SK-N-SH treated with all-trans-retinoic acid at 6 μM for 48 hours (cell line): Measurements from ENCODE around the gene UNC5C.

Source experiments
- ATAC-seq: fragments of 200-7000 bp; cut with Tn5 transposase; 3 replicates; pipeline ENCODE4 v1.9.1; 2020; ENCODE audit warnings: mild to moderate bottlenecking, moderate library complexity
- ARNTL ChIP-seq: fragments of 450-650 bp; formaldehyde crosslinking; IDR thresholded peaks from 2 replicates; pipeline ENCODE4 v1.5.0; 2020; ENCODE audit warnings: low read depth, mild to moderate bottlenecking, moderate library complexity, borderline replicate concordance
- BACH2 ChIP-seq: fragments of 250-450 bp; sonication (Bioruptor Pico); IDR thresholded peaks from 2 replicates; pipeline ENCODE4 v1.9.0; 2021; ENCODE audit warnings: mild to moderate bottlenecking, borderline replicate concordance
- CSDC2 ChIP-seq: fragments of 250-450 bp; sonication (Bioruptor Pico); IDR thresholded peaks from 2 replicates; pipeline ENCODE4 v1.5.0; 2020; ENCODE audit warnings: mild to moderate bottlenecking, moderate library complexity
- ESRRG ChIP-seq: fragments of 250-450 bp; sonication (Bioruptor Pico); IDR thresholded peaks from 2 replicates; pipeline ENCODE4 v1.6.1; 2021; ENCODE audit warnings: mild to moderate bottlenecking
- GLIS3 ChIP-seq: fragments of 250-450 bp; sonication (Bioruptor Pico); IDR thresholded peaks from 2 replicates; pipeline ENCODE4 v1.5.0; 2020; ENCODE audit warnings: mild to moderate bottlenecking, moderate library complexity
- ISL1 ChIP-seq: fragments of 250-450 bp; sonication (Bioruptor Pico); IDR thresholded peaks from 2 replicates; pipeline ENCODE4 v2.1.2; 2022; ENCODE audit warnings: mild to moderate bottlenecking, moderate library complexity
- OSR1 ChIP-seq: fragments of 250-450 bp; sonication (Bioruptor Pico); IDR thresholded peaks from 2 replicates; pipeline ENCODE4 v1.8.0; 2022; ENCODE audit warnings: moderate library complexity, mild to moderate bottlenecking, inconsistent platforms
- PPARA ChIP-seq: fragments of 250-450 bp; sonication (Bioruptor Pico); IDR thresholded peaks from 2 replicates; pipeline ENCODE4 v1.5.0; 2020; ENCODE audit warnings: mild to moderate bottlenecking, borderline replicate concordance
- RARB ChIP-seq: fragments of 250-450 bp; sonication (Bioruptor Pico); IDR thresholded peaks from 2 replicates; pipeline ENCODE4 v1.8.0; 2021; ENCODE audit warnings: mild to moderate bottlenecking, moderate library complexity
- SNAI2 ChIP-seq: fragments of 250-450 bp; sonication (Bioruptor Pico); IDR thresholded peaks from 2 replicates; pipeline ENCODE4 v1.5.0; 2020; ENCODE audit warnings: mild to moderate bottlenecking, moderate library complexity
- TCF4 ChIP-seq: fragments of 250-450 bp; sonication (Bioruptor Pico); IDR thresholded peaks from 2 replicates; pipeline ENCODE4 v1.8.0; 2021; ENCODE audit warnings: mild to moderate bottlenecking, moderate library complexity, borderline replicate concordance
- TOX ChIP-seq: fragments of 250-450 bp; sonication (Bioruptor Pico); IDR thresholded peaks from 2 replicates; pipeline ENCODE4 v1.8.0; 2021; ENCODE audit warnings: mild to moderate bottlenecking, moderate library complexity, borderline replicate concordance
- ZC3H10 ChIP-seq: fragments of 250-450 bp; sonication (Bioruptor Pico); IDR thresholded peaks from 2 replicates; pipeline ENCODE4 v1.5.1; 2021; ENCODE audit warnings: mild to moderate bottlenecking, moderate library complexity
- ZFP3 ChIP-seq: fragments of 250-450 bp; sonication (Bioruptor Pico); IDR thresholded peaks from 2 replicates; pipeline ENCODE4 v1.5.0; 2020; ENCODE audit warnings: mild to moderate bottlenecking, moderate library complexity
- ZFP30 ChIP-seq: fragments of 450-650 bp; formaldehyde crosslinking; IDR thresholded peaks from 2 replicates; pipeline ENCODE4 v1.5.0; 2022; ENCODE audit warnings: mild to moderate bottlenecking, moderate library complexity
- ZNF565 ChIP-seq: fragments of 450-650 bp; formaldehyde crosslinking; conservative IDR thresholded peaks from 2 replicates; pipeline ENCODE4 v1.5.0; 2020; ENCODE audit warnings: low read depth, mild to moderate bottlenecking, moderate library complexity
- ZNF70 ChIP-seq: fragments of 450-650 bp; formaldehyde crosslinking; IDR thresholded peaks from 2 replicates; pipeline ENCODE4 v1.5.0; 2020; ENCODE audit warnings: mild to moderate bottlenecking, moderate library complexity
- ZNF8 ChIP-seq: fragments of 450-650 bp; formaldehyde crosslinking; IDR thresholded peaks from 2 replicates; pipeline ENCODE4 v1.5.0; 2020; ENCODE audit warnings: mild to moderate bottlenecking, moderate library complexity
- TF ChIP-seq, protein P1 (sequence below): fragments of 250-450 bp; sonication (Bioruptor Pico); IDR thresholded peaks from 2 replicates; pipeline ENCODE4 v1.5.1; 2020; ENCODE audit warnings: low read depth, mild to moderate bottlenecking, moderate library complexity
- TF ChIP-seq, protein P2 (sequence below): fragments of 250-450 bp; sonication (Bioruptor Pico); IDR thresholded peaks from 2 replicates; pipeline ENCODE4 v1.8.0; 2021; ENCODE audit warnings: low read depth, mild to moderate bottlenecking, moderate library complexity, borderline replicate concordance
- TF ChIP-seq, protein P3 (sequence below): fragments of 250-450 bp; sonication (Bioruptor Pico); IDR thresholded peaks from 2 replicates; pipeline ENCODE4 v1.5.0; 2020; ENCODE audit warnings: mild to moderate bottlenecking, moderate library complexity
- TF ChIP-seq, protein P4 (sequence below): fragments of 250-450 bp; sonication (Bioruptor Pico); IDR thresholded peaks from 2 replicates; pipeline ENCODE4 v1.8.0; 2020; ENCODE audit warnings: mild to moderate bottlenecking, moderate library complexity, borderline replicate concordance
- TF ChIP-seq, protein P5 (sequence below): fragments of 250-450 bp; sonication (Bioruptor Pico); IDR thresholded peaks from 2 replicates; pipeline ENCODE4 v1.5.1; 2021; ENCODE audit warnings: mild to moderate bottlenecking, moderate library complexity

UNC5C gene

DNA sequence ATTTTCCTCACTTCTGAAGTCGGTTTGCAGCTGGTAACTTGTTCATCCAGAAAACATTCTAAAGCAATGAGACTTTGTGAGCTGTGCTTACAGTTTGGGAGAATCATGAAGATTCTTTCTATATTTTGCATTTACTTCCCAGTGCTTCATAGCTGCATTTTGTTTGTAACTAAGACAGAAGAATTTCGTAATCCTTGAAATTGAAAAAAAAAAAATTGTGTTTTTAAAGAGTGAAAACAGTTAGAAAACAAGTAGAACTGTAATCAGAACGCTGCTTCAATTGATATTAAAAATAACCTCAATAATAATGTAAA lies 392.4 kb downstream of the UNC5C start (continued):
- TF ChIP-seq, protein P1, sequence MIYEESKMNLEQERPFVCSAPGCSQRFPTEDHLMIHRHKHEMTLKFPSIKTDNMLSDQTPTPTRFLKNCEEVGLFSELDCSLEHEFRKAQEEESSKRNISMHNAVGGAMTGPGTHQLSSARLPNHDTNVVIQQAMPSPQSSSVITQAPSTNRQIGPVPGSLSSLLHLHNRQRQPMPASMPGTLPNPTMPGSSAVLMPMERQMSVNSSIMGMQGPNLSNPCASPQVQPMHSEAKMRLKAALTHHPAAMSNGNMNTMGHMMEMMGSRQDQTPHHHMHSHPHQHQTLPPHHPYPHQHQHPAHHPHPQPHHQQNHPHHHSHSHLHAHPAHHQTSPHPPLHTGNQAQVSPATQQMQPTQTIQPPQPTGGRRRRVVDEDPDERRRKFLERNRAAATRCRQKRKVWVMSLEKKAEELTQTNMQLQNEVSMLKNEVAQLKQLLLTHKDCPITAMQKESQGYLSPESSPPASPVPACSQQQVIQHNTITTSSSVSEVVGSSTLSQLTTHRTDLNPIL: no peak
- TF ChIP-seq ARNTL: no peak

DNA sequence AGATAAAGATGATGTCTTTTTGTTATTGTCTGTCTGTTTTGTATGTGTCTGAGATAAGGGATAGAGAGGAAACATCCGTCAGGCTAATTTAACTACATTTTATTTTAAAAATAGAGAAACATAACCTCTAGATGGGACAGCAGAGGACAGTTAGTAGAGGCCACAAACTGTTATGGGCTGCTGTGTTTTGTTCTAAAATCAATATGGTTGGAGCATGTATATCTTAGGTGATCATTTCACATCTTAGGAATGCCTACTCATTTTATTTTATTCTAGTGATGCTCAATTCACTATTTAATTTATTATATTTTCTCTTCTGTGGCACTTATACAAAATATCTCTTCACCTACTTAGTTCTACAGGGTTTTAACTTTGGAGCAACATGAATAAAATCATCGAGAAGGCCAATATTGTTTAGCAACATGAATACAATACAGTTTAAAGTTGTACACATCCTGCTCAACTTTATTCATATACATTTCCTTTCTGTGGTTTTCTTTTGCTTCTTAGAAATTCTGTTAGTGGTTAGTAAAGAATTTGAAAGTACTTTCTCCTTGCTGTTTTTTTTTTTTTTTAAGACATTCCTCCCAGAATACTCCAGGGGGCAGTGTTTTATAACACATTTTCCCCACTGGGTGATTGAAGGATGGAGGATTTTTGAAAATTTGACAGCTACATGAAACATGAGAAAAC lies 392.9 kb downstream of the UNC5C start:
- TF ChIP-seq ZNF565: no peak
- no peak for TF ChIP-seq ZC3H10
- TF ChIP-seq, protein P1: no peak
- no peak for TF ChIP-seq CSDC2 (CRISPR knock-in tag)
- no peak for TF ChIP-seq ZNF8
- TF ChIP-seq SNAI2 (CRISPR knock-in tag): no peak
- TF ChIP-seq, protein P2, sequence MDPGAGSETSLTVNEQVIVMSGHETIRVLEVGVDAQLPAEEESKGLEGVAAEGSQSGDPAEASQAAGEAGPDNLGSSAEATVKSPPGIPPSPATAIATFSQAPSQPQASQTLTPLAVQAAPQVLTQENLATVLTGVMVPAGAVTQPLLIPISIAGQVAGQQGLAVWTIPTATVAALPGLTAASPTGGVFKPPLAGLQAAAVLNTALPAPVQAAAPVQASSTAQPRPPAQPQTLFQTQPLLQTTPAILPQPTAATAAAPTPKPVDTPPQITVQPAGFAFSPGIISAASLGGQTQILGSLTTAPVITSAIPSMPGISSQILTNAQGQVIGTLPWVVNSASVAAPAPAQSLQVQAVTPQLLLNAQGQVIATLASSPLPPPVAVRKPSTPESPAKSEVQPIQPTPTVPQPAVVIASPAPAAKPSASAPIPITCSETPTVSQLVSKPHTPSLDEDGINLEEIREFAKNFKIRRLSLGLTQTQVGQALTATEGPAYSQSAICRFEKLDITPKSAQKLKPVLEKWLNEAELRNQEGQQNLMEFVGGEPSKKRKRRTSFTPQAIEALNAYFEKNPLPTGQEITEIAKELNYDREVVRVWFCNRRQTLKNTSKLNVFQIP: no peak
- no peak for TF ChIP-seq ZFP3 (CRISPR knock-in tag)
- TF ChIP-seq, protein P3, sequence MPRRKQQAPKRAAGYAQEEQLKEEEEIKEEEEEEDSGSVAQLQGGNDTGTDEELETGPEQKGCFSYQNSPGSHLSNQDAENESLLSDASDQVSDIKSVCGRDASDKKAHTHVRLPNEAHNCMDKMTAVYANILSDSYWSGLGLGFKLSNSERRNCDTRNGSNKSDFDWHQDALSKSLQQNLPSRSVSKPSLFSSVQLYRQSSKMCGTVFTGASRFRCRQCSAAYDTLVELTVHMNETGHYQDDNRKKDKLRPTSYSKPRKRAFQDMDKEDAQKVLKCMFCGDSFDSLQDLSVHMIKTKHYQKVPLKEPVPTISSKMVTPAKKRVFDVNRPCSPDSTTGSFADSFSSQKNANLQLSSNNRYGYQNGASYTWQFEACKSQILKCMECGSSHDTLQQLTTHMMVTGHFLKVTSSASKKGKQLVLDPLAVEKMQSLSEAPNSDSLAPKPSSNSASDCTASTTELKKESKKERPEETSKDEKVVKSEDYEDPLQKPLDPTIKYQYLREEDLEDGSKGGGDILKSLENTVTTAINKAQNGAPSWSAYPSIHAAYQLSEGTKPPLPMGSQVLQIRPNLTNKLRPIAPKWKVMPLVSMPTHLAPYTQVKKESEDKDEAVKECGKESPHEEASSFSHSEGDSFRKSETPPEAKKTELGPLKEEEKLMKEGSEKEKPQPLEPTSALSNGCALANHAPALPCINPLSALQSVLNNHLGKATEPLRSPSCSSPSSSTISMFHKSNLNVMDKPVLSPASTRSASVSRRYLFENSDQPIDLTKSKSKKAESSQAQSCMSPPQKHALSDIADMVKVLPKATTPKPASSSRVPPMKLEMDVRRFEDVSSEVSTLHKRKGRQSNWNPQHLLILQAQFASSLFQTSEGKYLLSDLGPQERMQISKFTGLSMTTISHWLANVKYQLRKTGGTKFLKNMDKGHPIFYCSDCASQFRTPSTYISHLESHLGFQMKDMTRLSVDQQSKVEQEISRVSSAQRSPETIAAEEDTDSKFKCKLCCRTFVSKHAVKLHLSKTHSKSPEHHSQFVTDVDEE (CRISPR knock-in tag): no peak
- TF ChIP-seq, protein P4, sequence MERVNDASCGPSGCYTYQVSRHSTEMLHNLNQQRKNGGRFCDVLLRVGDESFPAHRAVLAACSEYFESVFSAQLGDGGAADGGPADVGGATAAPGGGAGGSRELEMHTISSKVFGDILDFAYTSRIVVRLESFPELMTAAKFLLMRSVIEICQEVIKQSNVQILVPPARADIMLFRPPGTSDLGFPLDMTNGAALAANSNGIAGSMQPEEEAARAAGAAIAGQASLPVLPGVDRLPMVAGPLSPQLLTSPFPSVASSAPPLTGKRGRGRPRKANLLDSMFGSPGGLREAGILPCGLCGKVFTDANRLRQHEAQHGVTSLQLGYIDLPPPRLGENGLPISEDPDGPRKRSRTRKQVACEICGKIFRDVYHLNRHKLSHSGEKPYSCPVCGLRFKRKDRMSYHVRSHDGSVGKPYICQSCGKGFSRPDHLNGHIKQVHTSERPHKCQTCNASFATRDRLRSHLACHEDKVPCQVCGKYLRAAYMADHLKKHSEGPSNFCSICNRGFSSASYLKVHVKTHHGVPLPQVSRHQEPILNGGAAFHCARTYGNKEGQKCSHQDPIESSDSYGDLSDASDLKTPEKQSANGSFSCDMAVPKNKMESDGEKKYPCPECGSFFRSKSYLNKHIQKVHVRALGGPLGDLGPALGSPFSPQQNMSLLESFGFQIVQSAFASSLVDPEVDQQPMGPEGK (CRISPR knock-in tag): no peak
- TF ChIP-seq TCF4 (CRISPR knock-in tag): no peak
- no peak for TF ChIP-seq PPARA (CRISPR knock-in tag)
- TF ChIP-seq GLIS3 (CRISPR knock-in tag): no peak
- no peak for TF ChIP-seq ZFP30 (CRISPR knock-in tag)
- no peak for TF ChIP-seq ISL1 (CRISPR knock-in tag)
- TF ChIP-seq ARNTL: no peak
- no peak for TF ChIP-seq OSR1
- TF ChIP-seq ZNF70 (CRISPR knock-in tag): no peak
- TF ChIP-seq, all 23 proteins: peak for 0
- ATAC-seq: peak; percentile 43

DNA sequence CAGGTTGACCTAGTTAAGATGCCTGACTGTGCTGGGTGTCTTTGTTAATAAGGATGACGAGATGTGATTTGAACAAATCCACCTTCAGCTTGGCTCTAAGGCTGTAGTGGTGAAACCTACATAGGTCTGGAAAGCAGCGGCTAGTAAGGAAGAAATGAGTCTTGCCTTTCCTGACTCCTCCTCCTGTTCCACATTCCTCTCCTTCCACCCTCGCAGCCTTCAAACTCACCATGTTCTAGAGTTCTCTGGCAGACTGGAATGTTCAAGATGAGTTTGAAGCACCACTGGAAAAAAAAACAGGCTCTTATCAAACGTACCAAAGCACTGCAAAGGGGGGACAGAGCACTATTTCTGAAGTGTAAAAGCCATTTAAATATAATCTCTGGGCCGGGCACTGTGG lies 395.6 kb downstream of the UNC5C start:
- TF ChIP-seq TOX (CRISPR knock-in tag) (no peak), ISL1 (CRISPR knock-in tag) (no peak), TCF4 (CRISPR knock-in tag) (no peak), ESRRG (no peak), RARB (CRISPR knock-in tag) (no peak), CSDC2 (CRISPR knock-in tag) (no peak), BACH2 (CRISPR knock-in tag) (no peak), ZNF565 (no peak), ZNF70 (CRISPR knock-in tag) (no peak), SNAI2 (CRISPR knock-in tag) (no peak), ZFP3 (CRISPR knock-in tag) (no peak), ARNTL (no peak), OSR1 (no peak)
- TF ChIP-seq, protein P2: no peak
- TF ChIP-seq, protein P5, sequence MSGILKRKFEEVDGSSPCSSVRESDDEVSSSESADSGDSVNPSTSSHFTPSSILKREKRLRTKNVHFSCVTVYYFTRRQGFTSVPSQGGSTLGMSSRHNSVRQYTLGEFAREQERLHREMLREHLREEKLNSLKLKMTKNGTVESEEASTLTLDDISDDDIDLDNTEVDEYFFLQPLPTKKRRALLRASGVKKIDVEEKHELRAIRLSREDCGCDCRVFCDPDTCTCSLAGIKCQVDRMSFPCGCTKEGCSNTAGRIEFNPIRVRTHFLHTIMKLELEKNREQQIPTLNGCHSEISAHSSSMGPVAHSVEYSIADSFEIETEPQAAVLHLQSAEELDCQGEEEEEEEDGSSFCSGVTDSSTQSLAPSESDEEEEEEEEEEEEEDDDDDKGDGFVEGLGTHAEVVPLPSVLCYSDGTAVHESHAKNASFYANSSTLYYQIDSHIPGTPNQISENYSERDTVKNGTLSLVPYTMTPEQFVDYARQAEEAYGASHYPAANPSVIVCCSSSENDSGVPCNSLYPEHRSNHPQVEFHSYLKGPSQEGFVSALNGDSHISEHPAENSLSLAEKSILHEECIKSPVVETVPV (CRISPR knock-in tag): no peak
- TF ChIP-seq, protein P1: no peak
- no peak; the same call in 2 of the 3 replicates for ATAC-seq
